ENCODE data around the gene RIC8A. TPM values are rescaled to one million over a fixed set of nuclear protein-coding genes. Genes with fewer than 3 reads are reported as not detected.

The RIC8A gene
- total and polyA plus RNA-seq, 9 of the 15 experiments (the other 6 are each of a cell fraction or from before 2014, with no cell fraction given) = 10.7 to 108 (median 72.1) TPM

DNA sequence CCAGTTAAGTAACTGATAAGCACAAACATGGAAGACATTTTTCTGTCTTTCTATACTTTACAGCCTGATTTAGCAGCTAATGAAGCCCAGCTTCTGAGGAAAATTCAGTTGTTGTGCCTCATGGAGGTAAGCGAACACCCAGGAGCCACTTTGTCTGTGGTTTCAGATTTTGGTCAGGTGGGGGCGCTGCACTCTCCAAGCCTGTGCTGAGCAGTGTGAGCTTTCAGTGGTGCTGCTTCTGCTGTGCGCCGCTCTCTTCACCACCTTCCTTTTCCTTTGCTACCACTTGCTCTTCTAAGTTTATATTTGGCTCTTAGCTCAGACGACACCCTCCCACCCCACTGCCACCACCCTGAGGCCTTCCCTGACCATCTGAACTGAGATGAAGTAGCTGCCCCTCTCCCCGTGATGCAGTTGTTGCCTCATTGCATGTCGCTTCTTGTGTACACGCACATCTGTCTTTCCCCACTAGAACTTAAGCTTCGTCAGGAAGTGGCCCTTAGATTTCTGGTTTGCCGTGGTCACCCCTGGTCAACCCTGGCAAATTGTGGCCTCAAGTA is 43.3 kb downstream of the RIC8A start (continued):
- TF ChIP-seq, protein P1, sequence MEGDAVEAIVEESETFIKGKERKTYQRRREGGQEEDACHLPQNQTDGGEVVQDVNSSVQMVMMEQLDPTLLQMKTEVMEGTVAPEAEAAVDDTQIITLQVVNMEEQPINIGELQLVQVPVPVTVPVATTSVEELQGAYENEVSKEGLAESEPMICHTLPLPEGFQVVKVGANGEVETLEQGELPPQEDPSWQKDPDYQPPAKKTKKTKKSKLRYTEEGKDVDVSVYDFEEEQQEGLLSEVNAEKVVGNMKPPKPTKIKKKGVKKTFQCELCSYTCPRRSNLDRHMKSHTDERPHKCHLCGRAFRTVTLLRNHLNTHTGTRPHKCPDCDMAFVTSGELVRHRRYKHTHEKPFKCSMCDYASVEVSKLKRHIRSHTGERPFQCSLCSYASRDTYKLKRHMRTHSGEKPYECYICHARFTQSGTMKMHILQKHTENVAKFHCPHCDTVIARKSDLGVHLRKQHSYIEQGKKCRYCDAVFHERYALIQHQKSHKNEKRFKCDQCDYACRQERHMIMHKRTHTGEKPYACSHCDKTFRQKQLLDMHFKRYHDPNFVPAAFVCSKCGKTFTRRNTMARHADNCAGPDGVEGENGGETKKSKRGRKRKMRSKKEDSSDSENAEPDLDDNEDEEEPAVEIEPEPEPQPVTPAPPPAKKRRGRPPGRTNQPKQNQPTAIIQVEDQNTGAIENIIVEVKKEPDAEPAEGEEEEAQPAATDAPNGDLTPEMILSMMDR (IDR thresholded peaks at IDR 0.05 in 2 of 3, conservative IDR thresholded peaks at IDR 0.05 in 1 of 3; ENCODE audit: insufficient read depth in 2 of 3, low read depth in 1 of 3, low read length in 3 of 3) = peak; percentile 76 to 90 (median 83)
- TF ChIP-seq HMGN3 (IDR thresholded peaks at IDR 0.05; ENCODE audit: borderline replicate concordance, extremely low read depth, insufficient read length, low read depth, low read length) (no peak), ZSCAN32 (CRISPR knock-in tag; IDR thresholded peaks at IDR 0.05) (no peak), ESRRA (IDR thresholded peaks at IDR 0.05; ENCODE audit: borderline replicate concordance, low read depth) (peak; percentile 46; the same call in 1 of the 2 replicates), ZNF140 (CRISPR knock-in tag; IDR thresholded peaks at IDR 0.05) (no peak), SOX6 (IDR thresholded peaks at IDR 0.05) (no peak), HNRNPLL (IDR thresholded peaks at IDR 0.05; ENCODE audit: low read depth, low read length, poor library complexity, severe bottlenecking) (no peak), EWSR1 (IDR thresholded peaks at IDR 0.05; ENCODE audit: borderline replicate concordance, low read depth, partially characterized antibody) (no peak), ZSCAN29 (IDR thresholded peaks at IDR 0.05) (no peak), PCBP1 (IDR thresholded peaks at IDR 0.05; ENCODE audit: low read depth, low read length, poor library complexity, severe bottlenecking) (no peak), BCL6 (CRISPR knock-in tag; IDR thresholded peaks at IDR 0.05) (no peak)
- TF ChIP-seq, protein P2, sequence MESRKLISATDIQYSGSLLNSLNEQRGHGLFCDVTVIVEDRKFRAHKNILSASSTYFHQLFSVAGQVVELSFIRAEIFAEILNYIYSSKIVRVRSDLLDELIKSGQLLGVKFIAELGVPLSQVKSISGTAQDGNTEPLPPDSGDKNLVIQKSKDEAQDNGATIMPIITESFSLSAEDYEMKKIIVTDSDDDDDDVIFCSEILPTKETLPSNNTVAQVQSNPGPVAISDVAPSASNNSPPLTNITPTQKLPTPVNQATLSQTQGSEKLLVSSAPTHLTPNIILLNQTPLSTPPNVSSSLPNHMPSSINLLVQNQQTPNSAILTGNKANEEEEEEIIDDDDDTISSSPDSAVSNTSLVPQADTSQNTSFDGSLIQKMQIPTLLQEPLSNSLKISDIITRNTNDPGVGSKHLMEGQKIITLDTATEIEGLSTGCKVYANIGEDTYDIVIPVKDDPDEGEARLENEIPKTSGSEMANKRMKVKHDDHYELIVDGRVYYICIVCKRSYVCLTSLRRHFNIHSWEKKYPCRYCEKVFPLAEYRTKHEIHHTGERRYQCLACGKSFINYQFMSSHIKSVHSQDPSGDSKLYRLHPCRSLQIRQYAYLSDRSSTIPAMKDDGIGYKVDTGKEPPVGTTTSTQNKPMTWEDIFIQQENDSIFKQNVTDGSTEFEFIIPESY (CRISPR knock-in tag; IDR thresholded peaks at IDR 0.05) = no peak
- TF ChIP-seq, protein P3, sequence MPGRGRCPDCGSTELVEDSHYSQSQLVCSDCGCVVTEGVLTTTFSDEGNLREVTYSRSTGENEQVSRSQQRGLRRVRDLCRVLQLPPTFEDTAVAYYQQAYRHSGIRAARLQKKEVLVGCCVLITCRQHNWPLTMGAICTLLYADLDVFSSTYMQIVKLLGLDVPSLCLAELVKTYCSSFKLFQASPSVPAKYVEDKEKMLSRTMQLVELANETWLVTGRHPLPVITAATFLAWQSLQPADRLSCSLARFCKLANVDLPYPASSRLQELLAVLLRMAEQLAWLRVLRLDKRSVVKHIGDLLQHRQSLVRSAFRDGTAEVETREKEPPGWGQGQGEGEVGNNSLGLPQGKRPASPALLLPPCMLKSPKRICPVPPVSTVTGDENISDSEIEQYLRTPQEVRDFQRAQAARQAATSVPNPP (IDR thresholded peaks at IDR 0.05; ENCODE audit: borderline replicate concordance, insufficient read depth, insufficient read length) = no peak
- TF ChIP-seq, protein P4, sequence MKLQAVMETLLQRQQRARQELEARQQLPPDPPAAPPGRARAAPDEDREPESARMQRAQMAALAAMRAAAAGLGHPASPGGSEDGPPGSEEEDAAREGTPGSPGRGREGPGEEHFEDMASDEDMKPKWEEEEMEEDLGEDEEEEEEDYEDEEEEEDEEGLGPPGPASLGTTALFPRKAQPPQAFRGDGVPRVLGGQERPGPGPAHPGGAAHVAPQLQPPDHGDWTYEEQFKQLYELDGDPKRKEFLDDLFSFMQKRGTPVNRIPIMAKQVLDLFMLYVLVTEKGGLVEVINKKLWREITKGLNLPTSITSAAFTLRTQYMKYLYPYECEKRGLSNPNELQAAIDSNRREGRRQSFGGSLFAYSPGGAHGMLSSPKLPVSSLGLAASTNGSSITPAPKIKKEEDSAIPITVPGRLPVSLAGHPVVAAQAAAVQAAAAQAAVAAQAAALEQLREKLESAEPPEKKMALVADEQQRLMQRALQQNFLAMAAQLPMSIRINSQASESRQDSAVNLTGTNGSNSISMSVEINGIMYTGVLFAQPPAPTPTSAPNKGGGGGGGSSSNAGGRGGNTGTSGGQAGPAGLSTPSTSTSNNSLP (IDR thresholded peaks at IDR 0.05; ENCODE audit: borderline replicate concordance, low read depth, low read length) = no peak
